Thoracic aorta (tissue), 2 donors: Measurements from ENCODE around the gene NAIF1. TPM values are rescaled to one million over a fixed set of nuclear protein-coding genes. Genes with fewer than 3 reads are reported as not detected.

ENCODE experiments used
- ATAC-seq: fragments of 150-250 bp; one replicate; pipeline ENCODE4 v1.8.0; 2017; ENCODE audit warnings: low read depth; ENCODE audit not compliant: insufficient number of reproducible peaks, low FRiP score
- DNase-seq: peaks from one replicate; pipeline ENCODE4 v3.0.0-alpha.2; 2020; ENCODE audit warnings: low spot score
- H3K27ac ChIP-seq, 2 donors: fragments of 200-600 bp; sonication (generic); 1 replicate in 1 of 2; 2 replicates in 1 of 2; pipeline ENCODE4 v1.5.1; 2016; ENCODE audit warnings: mild to moderate bottlenecking in 2 of 2, moderate library complexity in 2 of 2
- H3K27me3 ChIP-seq: fragments of 200-600 bp; sonication (generic); replicated peaks from 2 replicates; pipeline ENCODE4 v1.6.0; 2016; ENCODE audit warnings: mild to moderate bottlenecking; ENCODE audit not compliant: insufficient read depth
- H3K36me3 ChIP-seq: fragments of 200-600 bp; sonication (generic); one replicate; pipeline ENCODE4 v1.5.1; 2016
- H3K4me1 ChIP-seq, 2 donors: fragments of 200-600 bp; sonication (generic); 1 replicate in 1 of 2; 2 replicates in 1 of 2; pipeline versions ENCODE4 v1.5.1 to v1.6.0; 2016; ENCODE audit warnings: low read depth in 2 of 2, mild to moderate bottlenecking in 1 of 2; ENCODE audit not compliant: control insufficient read depth in 1 of 2
- H3K4me3 ChIP-seq: fragments of 200-600 bp; sonication (generic); 2 replicates; pipeline ENCODE4 v1.5.1; 2016; ENCODE audit warnings: mild to moderate bottlenecking
- H3K9me3 ChIP-seq: fragments of 200-600 bp; sonication (generic); 2 replicates; pipeline ENCODE4 v1.5.1; 2016
- total RNA-seq, 2 donors: library from RNA; depleted of rRNA; stranded (reverse); fragments of >200 nt; gene quantifications; one replicate each; pipeline versions ENCODE4 v1.1.0 to v1.2.3, GENCODE V29; 2016
- TF ChIP-seq, protein P1 (sequence below): fragments of 200-600 bp; sonication (generic); IDR thresholded peaks from one replicate; pipeline ENCODE4 v1.5.1; 2019; ENCODE audit warnings: antibody characterized with exemption

NAIF1 gene
- total RNA-seq, 2 donors from 2014 or later: 11.8 to 21.0 TPM

DNA sequence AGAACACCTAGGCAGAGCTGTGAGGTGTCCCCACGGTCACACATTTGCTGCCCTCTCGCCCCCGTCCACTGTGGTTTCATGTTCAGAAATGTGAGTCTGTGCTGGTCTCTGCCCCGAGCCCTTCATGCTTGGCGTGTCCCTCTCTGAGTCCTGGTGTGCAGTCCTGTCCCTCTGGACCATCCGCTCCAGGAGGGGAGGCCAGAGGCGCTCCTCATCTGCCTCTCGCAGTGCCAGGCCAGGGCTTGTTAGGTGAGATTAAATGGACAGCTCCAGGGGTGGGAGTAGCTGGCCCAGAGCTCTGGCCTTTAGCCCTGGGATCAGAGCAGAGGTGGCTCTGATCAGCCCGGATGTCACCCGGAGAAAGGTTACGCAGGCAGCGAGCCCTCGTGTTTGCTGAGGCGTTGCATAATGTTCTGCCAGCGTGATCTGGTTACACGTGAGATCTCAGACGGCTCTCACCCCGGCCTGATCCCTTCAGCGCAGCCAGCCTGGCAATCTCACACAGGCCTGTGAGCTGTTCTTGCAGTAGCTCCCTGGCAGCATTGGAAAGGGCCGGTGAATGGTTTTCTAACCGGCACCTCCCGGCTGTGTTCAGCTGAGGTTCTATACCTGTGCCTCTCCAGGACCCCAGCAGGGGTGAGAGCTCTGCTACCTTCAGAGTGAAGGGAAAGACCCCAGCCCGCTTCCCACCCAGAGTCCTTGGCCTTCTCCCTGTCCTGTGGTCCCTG lies 35.9 kb upstream of the NAIF1 start:
- Histone ChIP-seq H3K27ac (no peak overlapping the region), H3K9me3 (no peaks in the 10 kb centered on the region), H3K4me3 (no peak overlapping the region), H3K27me3 (no peaks in the 10 kb centered on the region), H3K36me3 (peaks cover 58% of the 10 kb centered on the region), H3K4me1 (peaks cover 19 to 37% of the 10 kb centered on the region in 2 donors)
- TF ChIP-seq, protein P1, sequence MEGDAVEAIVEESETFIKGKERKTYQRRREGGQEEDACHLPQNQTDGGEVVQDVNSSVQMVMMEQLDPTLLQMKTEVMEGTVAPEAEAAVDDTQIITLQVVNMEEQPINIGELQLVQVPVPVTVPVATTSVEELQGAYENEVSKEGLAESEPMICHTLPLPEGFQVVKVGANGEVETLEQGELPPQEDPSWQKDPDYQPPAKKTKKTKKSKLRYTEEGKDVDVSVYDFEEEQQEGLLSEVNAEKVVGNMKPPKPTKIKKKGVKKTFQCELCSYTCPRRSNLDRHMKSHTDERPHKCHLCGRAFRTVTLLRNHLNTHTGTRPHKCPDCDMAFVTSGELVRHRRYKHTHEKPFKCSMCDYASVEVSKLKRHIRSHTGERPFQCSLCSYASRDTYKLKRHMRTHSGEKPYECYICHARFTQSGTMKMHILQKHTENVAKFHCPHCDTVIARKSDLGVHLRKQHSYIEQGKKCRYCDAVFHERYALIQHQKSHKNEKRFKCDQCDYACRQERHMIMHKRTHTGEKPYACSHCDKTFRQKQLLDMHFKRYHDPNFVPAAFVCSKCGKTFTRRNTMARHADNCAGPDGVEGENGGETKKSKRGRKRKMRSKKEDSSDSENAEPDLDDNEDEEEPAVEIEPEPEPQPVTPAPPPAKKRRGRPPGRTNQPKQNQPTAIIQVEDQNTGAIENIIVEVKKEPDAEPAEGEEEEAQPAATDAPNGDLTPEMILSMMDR: no peak
- DNase-seq (no peak), ATAC-seq (no peak)

DNA sequence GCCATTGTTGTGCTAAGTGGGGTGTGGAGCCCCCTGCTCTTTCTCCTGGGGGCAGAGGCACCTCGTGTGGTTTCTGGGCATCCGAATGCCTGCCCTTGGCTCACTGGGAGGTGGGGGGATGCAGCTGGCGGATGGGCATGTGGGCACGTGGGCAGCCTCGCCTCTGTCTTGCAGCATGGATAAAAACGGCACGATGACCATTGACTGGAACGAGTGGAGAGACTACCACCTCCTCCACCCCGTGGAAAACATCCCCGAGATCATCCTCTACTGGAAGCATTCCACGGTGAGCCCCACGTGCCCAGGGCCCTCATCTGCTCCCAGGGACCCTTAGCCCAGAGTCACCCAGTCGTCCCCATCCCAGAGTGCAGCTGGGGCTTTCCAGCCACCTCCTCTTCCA lies 35.1 kb upstream of the NAIF1 start:
- H3K4me1 ChIP-seq: peaks cover 22 to 45% of the 10 kb centered on the region in 2 donors
- no peak overlapping the region for H3K4me3 ChIP-seq
- no peak overlapping the region for H3K27ac ChIP-seq
- H3K36me3 ChIP-seq: peaks cover 50% of the 10 kb centered on the region
- TF ChIP-seq, protein P1: no peak
- no peaks in the 10 kb centered on the region for H3K9me3 ChIP-seq
- H3K27me3 ChIP-seq: no peaks in the 10 kb centered on the region
- DNase-seq (no peak), ATAC-seq (no peak)

DNA sequence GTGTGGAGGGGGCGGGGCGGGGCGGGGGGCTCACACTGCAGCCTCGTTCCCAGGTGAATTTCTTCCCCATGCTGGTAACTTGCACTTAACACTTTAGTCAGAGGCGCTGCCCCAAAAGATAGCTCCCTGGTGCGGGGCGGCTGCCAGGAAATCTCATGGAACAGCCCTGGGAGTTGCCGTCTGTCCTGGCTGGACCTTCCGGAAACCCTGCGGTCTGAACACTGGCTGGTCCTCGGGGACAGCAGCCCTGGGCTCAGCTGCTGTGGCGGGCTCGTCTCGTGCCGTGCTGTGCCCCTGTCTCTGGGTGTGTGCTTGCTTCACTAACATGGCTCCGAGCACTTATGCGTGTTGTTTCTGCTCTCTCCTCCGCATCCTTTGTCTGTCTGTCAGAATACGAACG lies 34.6 kb upstream of the NAIF1 start:
- DNase-seq (no peak), ATAC-seq (no peak)
- Histone ChIP-seq H3K4me1 (peaks cover 22 to 50% of the 10 kb centered on the region in 2 donors), H3K36me3 (peaks cover 45% of the 10 kb centered on the region), H3K9me3 (no peaks in the 10 kb centered on the region), H3K27ac (peak overlapping the region in 1 of 2 donors; percentile 96), H3K4me3 (no peak overlapping the region), H3K27me3 (no peaks in the 10 kb centered on the region)
- TF ChIP-seq, protein P1: no peak

DNA sequence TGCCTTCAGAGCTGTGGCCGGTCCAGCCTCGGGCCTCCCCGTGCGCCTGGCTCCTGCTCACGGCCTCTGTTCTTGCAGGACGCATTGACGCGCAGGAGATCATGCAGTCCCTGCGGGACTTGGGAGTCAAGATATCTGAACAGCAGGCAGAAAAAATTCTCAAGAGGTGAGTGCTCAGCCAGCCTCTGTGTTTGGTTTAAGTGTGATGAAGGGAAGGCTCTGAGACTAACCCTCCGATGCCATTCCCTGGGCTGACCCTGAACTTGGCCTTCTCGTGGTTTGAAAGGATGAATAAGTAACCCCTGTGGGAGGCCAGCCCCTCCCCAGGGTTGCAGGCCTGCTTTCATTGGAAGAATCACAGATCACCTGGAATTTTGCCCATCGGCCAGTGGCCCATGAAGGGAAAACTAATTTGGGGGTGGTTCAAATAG lies 34.1 kb upstream of the NAIF1 start:
- Histone ChIP-seq H3K36me3 (peaks cover 40% of the 10 kb centered on the region), H3K27ac (peak overlapping the region; percentile 89 to 96), H3K9me3 (no peaks in the 10 kb centered on the region), H3K27me3 (no peaks in the 10 kb centered on the region), H3K4me1 (peaks cover 22 to 50% of the 10 kb centered on the region in 2 donors), H3K4me3 (no peak overlapping the region)
- TF ChIP-seq, protein P1: no peak
- ATAC-seq (no peak), DNase-seq (no peak)

DNA sequence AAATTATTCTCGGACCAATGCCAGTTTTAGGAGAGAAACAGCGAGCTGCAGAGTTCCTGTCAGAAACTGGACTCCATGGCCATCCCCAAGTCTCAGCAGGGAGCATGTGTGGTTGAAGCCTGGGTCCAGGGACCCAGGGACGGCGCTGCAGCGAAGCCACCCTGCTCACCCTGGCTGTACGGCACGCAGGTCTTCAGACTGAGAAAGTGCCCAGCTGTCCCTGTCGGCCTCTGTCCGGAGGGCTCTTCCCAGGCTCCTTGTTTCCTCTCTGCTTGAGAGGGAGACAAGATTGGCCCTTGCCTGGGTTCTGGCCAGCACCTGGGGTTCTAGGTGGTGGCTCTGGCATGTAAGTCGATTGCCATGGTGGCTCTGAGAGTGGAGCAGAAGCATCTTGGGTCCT lies 33.5 kb upstream of the NAIF1 start:
- ATAC-seq: no peak
- Histone ChIP-seq H3K9me3 (no peaks in the 10 kb centered on the region), H3K4me3 (peak overlapping the region; percentile 69), H3K36me3 (peaks cover 34% of the 10 kb centered on the region), H3K4me1 (peaks cover 22 to 51% of the 10 kb centered on the region in 2 donors), H3K27me3 (no peaks in the 10 kb centered on the region), H3K27ac (peak overlapping the region; percentile 89 to 96)
- no peak for DNase-seq
- TF ChIP-seq, protein P1: no peak
